B cell (primary cell): ENCODE data around the gene PROP1. TPM values are rescaled to one million over a fixed set of nuclear protein-coding genes. Genes with fewer than 3 reads are reported as not detected.
"Not testable (repeated sequence)": the region's sequence is repeated elsewhere in the genome, so short reads cannot be mapped to it uniquely, and the experiment has no call there.

Experiments
- ATAC-seq: fragments of 200-7000 bp; cut with Tn5 transposase; one replicate; pipeline ENCODE4 v1.10.0; 2021; ENCODE audit warnings: low read depth, mild to moderate bottlenecking, moderate number of reproducible peaks, moderate library complexity
- CTCF ChIA-PET: fragments of 350-600 bp; sonication (Branson Sonifier 250); formaldehyde crosslinking; loops from one replicate; lab custom pipeline; 2021; ENCODE audit warnings: antibody characterized with exemption, inconsistent platforms; lab: Charles Lee
- POLR2A ChIA-PET: fragments of 350-600 bp; sonication (Branson Sonifier 250); formaldehyde crosslinking; loops from one replicate; lab custom pipeline; 2021; ENCODE audit warnings: antibody characterized with exemption; lab: Charles Lee
- DNase-seq: peaks from one replicate; pipeline ENCODE4 v3.0.0; 2013
- H2AFZ ChIP-seq: 2 replicates; pipeline ENCODE4 v1.6.1; 2012; ENCODE audit warnings: mild to moderate bottlenecking, low read depth, low read length; ENCODE audit not compliant: insufficient read depth, poor library complexity, severe bottlenecking
- H3K27ac ChIP-seq, 2 donors: 1 replicate in 1 of 2; 2 replicates in 1 of 2; pipeline ENCODE4 v1.5.1; 2012 to 2013; ENCODE audit warnings: low read length in 2 of 2, mild to moderate bottlenecking in 2 of 2, moderate library complexity in 1 of 2
- H3K27me3 ChIP-seq, 4 experiments: fragments of 200-600 bp in 1 of 4; sonication (generic) in 1 of 4; replicated peaks in 1 of 4; 1 replicate in 2 of 4; 2 replicates in 2 of 4; pipeline versions ENCODE4 v1.6.1 to v1.7.0; 2013 to 2016; ENCODE audit warnings: low read length in 3 of 4, mild to moderate bottlenecking in 2 of 4, mixed read lengths in 1 of 4, moderate library complexity in 1 of 4; ENCODE audit not compliant: insufficient read depth in 4 of 4, control insufficient read depth in 3 of 4; ENCODE audit errors: control extremely low read depth in 1 of 4
- H3K36me3 ChIP-seq, 2 experiments: replicated peaks in 1 of 2; 1 replicate in 1 of 2; 2 replicates in 1 of 2; pipeline versions ENCODE4 v1.6.1 to v1.7.1; 2013; ENCODE audit warnings: low read length in 1 of 2; ENCODE audit not compliant: insufficient read depth in 2 of 2, control insufficient read depth in 1 of 2; ENCODE audit errors: control extremely low read depth in 1 of 2, extremely low read depth in 1 of 2
- H3K4me1 ChIP-seq, 2 donors: fragments of 200-600 bp in 1 of 2; sonication (generic) in 1 of 2; 1 replicate in 1 of 2; 2 replicates in 1 of 2; pipeline versions ENCODE4 v1.5.1 to v1.6.1; 2013 to 2017; ENCODE audit warnings: low read length in 2 of 2; ENCODE audit not compliant: control insufficient read depth in 2 of 2, insufficient read depth in 2 of 2
- H3K4me2 ChIP-seq: replicated peaks from 2 replicates; pipeline ENCODE3; 2012; ENCODE audit warnings: mild to moderate bottlenecking, low read depth, low read length; ENCODE audit not compliant: poor library complexity, severe bottlenecking
- H3K4me3 ChIP-seq, 5 experiments: fragments of 200-600 bp in 1 of 5; sonication (generic) in 1 of 5; 1 replicate in 3 of 5; 2 replicates in 2 of 5; pipeline versions ENCODE4 v1.5.1 to v1.7.0; 2011 to 2016; ENCODE audit warnings: low read length in 4 of 5, mild to moderate bottlenecking in 4 of 5, low read depth in 2 of 5, control low read depth in 1 of 5, moderate library complexity in 1 of 5; ENCODE audit not compliant: insufficient read depth in 1 of 5; ENCODE audit errors: control extremely low read depth in 1 of 5, extremely low read depth in 1 of 5
- H3K79me2 ChIP-seq: fragments of 200-600 bp; sonication (generic); one replicate; pipeline ENCODE4 v1.6.0; 2016; ENCODE audit warnings: low read length; ENCODE audit not compliant: control insufficient read depth, insufficient read depth
- H3K9ac ChIP-seq: fragments of 200-600 bp; sonication (generic); 2 replicates; pipeline ENCODE4 v1.6.1; 2017; ENCODE audit warnings: mild to moderate bottlenecking, low read length, moderate library complexity
- H3K9me3 ChIP-seq, 3 donors: one replicate each; pipeline versions ENCODE4 v1.6.1 to v1.7.1; 2013; ENCODE audit warnings: low read length in 2 of 3; ENCODE audit not compliant: control insufficient read depth in 2 of 3, insufficient read depth in 1 of 3; ENCODE audit errors: control extremely low read depth in 1 of 3
- H4K20me1 ChIP-seq: 2 replicates; pipeline ENCODE4 v1.6.0; 2012; ENCODE audit warnings: mild to moderate bottlenecking, low read length; ENCODE audit not compliant: insufficient read depth, control insufficient read depth, poor library complexity, severe bottlenecking
- H3K27ac Mint-ChIP-seq: one replicate; pipeline ENCODE4 v1.8.0; 2021; ENCODE audit warnings: mixed read lengths
- H3K27me3 Mint-ChIP-seq: one replicate; pipeline ENCODE4 v1.8.0; 2021; ENCODE audit warnings: mixed read lengths
- H3K4me1 Mint-ChIP-seq: one replicate; pipeline ENCODE4 v1.8.0; 2021; ENCODE audit warnings: mixed read lengths
- H3K4me3 Mint-ChIP-seq: one replicate; pipeline ENCODE4 v1.8.0; 2021; ENCODE audit warnings: mixed read lengths
- H3K9me3 Mint-ChIP-seq: one replicate; pipeline ENCODE4 v1.8.0; 2022; ENCODE audit warnings: mixed read lengths; ENCODE audit not compliant: insufficient read depth
- WGBS: methylation state at CpG from one replicate; pipeline ENCODE4 v1.1.5; 2013; ENCODE audit warnings: missing lambda C conversion rate; ENCODE audit not compliant: insufficient coverage; 5-methylcytosine and 5-hydroxymethylcytosine counted together
- intact Hi-C: fragments of 100-400 bp; cut with micrococcal nuclease; formaldehyde crosslinking; loops from one replicate; pipeline ENCODE4 v1.10.0; 2022
- polyA plus RNA-seq: library from polyadenylated mRNA; depleted of rRNA; stranded (reverse); fragments of >200 nt; gene quantifications from 2 replicates; pipeline ENCODE4 v1.2.3, GENCODE V29; 2012
- total RNA-seq, 2 donors: library from RNA; stranded (reverse); fragments of 120-200 nt in 1 of 2; gene quantifications; 1 replicate in 1 of 2; 2 replicates in 1 of 2; pipeline versions ENCODE4 v1.2.3 to v1.2.4, GENCODE V29; 2013 to 2022

The PROP1 gene
- total and polyA plus RNA-seq, 2 donors (not counting 1 experiment from before 2014, with no cell fraction given) = not detected

GRCh38 chr5:177943805-177944736 is 52.0 kb downstream of the PROP1 start:
- peak overlapping the region in 4 of 5 experiments; percentile 35 to 64 (median 58) for H3K4me3 ChIP-seq
- H2AFZ ChIP-seq = peak overlapping the region; percentile 58
- peak overlapping the region; percentile 56 for H3K9ac ChIP-seq
- DNase-seq (peak; percentile 50), ATAC-seq (peak; percentile 39)
- Mint-ChIP-seq H3K4me3 (peak overlapping the region; percentile 87), H3K4me1 (peaks cover 22% of the 10 kb centered on the region), H3K27ac (peak overlapping the region; percentile 32)
- 32% methylated on average over 5 of the region's 66 CpGs for WGBS
- H3K27me3 Mint-ChIP-seq, intact Hi-C loops, H3K4me1 ChIP-seq, H3K27me3 ChIP-seq, H3K27ac ChIP-seq, H3K79me2 ChIP-seq, H3K36me3 ChIP-seq, H4K20me1 ChIP-seq, H3K9me3 Mint-ChIP-seq, CTCF ChIA-PET, POLR2A ChIA-PET, H3K9me3 ChIP-seq: not testable (repeated sequence)
- H3K4me2 ChIP-seq = peak overlapping the region; percentile 52

- H3K4me3 ChIP-seq, H3K4me3 Mint-ChIP-seq, H3K9me3 ChIP-seq, H3K36me3 ChIP-seq, H2AFZ ChIP-seq, H3K9ac ChIP-seq, intact Hi-C loops, H3K27me3 ChIP-seq, H3K9me3 Mint-ChIP-seq, ATAC-seq, CTCF ChIA-PET, H4K20me1 ChIP-seq, H3K27ac Mint-ChIP-seq, H3K79me2 ChIP-seq, H3K27ac ChIP-seq, DNase-seq, POLR2A ChIA-PET, H3K4me2 ChIP-seq, H3K27me3 Mint-ChIP-seq: not testable (repeated sequence)
- peaks cover 6 to 14% of the 10 kb centered on the region in 2 donors for H3K4me1 ChIP-seq
- H3K4me1 Mint-ChIP-seq = peaks cover 26% of the 10 kb centered on the region
- WGBS = no CpG with 5 or more reads among the region's 3 CpGs
Observed at GRCh38 chr5:177942896-177943295, 53.1 kb downstream of the PROP1 start.

Other genes with a start within 250 kb of the PROP1 start
- 0.17 and 0.90 TPM in 2 replicates for gene FAM153A, start 213.3 kb downstream of the PROP1 start, total RNA-seq
- gene FAM153A, start 213.3 kb downstream of the PROP1 start, polyA plus RNA-seq = 1.5 and 5.2 TPM in 2 replicates
- 47.2 and 48.7 TPM in 2 replicates for gene N4BP3, start 117.3 kb upstream of the PROP1 start, total RNA-seq
- 13.3 and 18.3 TPM in 2 replicates for gene N4BP3, start 117.3 kb upstream of the PROP1 start, polyA plus RNA-seq
- gene RMND5B, start 134.8 kb upstream of the PROP1 start, total RNA-seq = 52.7 and 53.9 TPM in 2 replicates
- gene RMND5B, start 134.8 kb upstream of the PROP1 start, polyA plus RNA-seq = 35.2 and 46.1 TPM in 2 replicates
- gene NHP2, start 157.6 kb upstream of the PROP1 start, total RNA-seq = 62.1 and 66.0 TPM in 2 replicates
- gene NHP2, start 157.6 kb upstream of the PROP1 start, polyA plus RNA-seq = 92.7 and 99.8 TPM in 2 replicates
- gene GMCL2, start 191.1 kb upstream of the PROP1 start, total RNA-seq = not detected in 2 replicates
- not detected in 2 replicates for gene GMCL2, start 191.1 kb upstream of the PROP1 start, polyA plus RNA-seq
- 70.6 and 75.1 TPM in 2 replicates for gene HNRNPAB, start 208.3 kb upstream of the PROP1 start, total RNA-seq
- 25.1 and 35.0 TPM in 2 replicates for gene HNRNPAB, start 208.3 kb upstream of the PROP1 start, polyA plus RNA-seq
- 263 and 275 TPM in 2 replicates for gene PHYKPL, start 236.6 kb upstream of the PROP1 start, total RNA-seq
- 295 and 313 TPM in 2 replicates for gene PHYKPL, start 236.6 kb upstream of the PROP1 start, polyA plus RNA-seq